Measurements from ENCODE around the gene IGFBP6. TPM values are rescaled to one million over a fixed set of nuclear protein-coding genes. Genes with fewer than 3 reads are reported as not detected.
A peak's percentile ranks its signal among the peaks of the same experiment; 100 is the strongest.

The IGFBP6 gene
- total and polyA plus RNA-seq, 9 of the 15 experiments (the other 6 are each of a cell fraction or from before 2014, with no cell fraction given): 0.15 to 1.4 (median 0.54) TPM

- no peak for TF ChIP-seq ARID4B (CRISPR knock-in tag; IDR thresholded peaks at IDR 0.05)
- TF ChIP-seq CBX5 (IDR thresholded peaks at IDR 0.05; ENCODE audit: borderline replicate concordance, low read depth): no peak
- no peak for TF ChIP-seq SRSF7 (optimal IDR thresholded peaks at IDR 0.05; ENCODE audit: low read depth, low read length)
- peak in 1 of 2 experiments; percentile 87; a peak in 2 of 4 replicates for TF ChIP-seq ZNF639 (CRISPR knock-in tag; conservative IDR thresholded peaks at IDR 0.05 in 1 of 2, IDR thresholded peaks at IDR 0.05 in 1 of 2)
- TF ChIP-seq ELF2 (CRISPR knock-in tag; IDR thresholded peaks at IDR 0.05): peak; percentile 75; the same call in 1 of the 2 replicates
- TF ChIP-seq SMC3 (conservative IDR thresholded peaks at IDR 0.05; ENCODE audit: insufficient read depth, low read depth, low read length): no peak
- TF ChIP-seq RFX1 (IDR thresholded peaks at IDR 0.05): peak; percentile 57; the same call in 1 of the 2 replicates
- no peak for TF ChIP-seq SMARCA5 (IDR thresholded peaks at IDR 0.05)
- TF ChIP-seq ZNF224 (CRISPR knock-in tag; IDR thresholded peaks at IDR 0.05): no peak
- TF ChIP-seq ZBTB40 (IDR thresholded peaks at IDR 0.05): peak; percentile 42; the same call in 1 of the 2 replicates
- TF ChIP-seq ZBTB40 (CRISPR knock-in tag; IDR thresholded peaks at IDR 0.05): no peak
- peak; percentile 87 for TF ChIP-seq CTBP1 (IDR thresholded peaks at IDR 0.05; ENCODE audit: borderline replicate concordance)
Observed at GRCh38 chr12:53079226-53080117, 18.0 kb upstream of the IGFBP6 start, which contains the start of gene SPRYD3 (continued).
